Measurements from ENCODE around the gene AOX1. TPM values are rescaled to one million over a fixed set of nuclear protein-coding genes. Genes with fewer than 3 reads are reported as not detected.

AOX1 gene
- total RNA-seq, 1 experiment from 2014 or later: 3.5 TPM

- no peak overlapping the region for H2AFZ ChIP-seq (ENCODE audit: low read length)
- H3K27me3 Mint-ChIP-seq (ENCODE audit: low read depth): no peaks in the 10 kb centered on the region
- H2BK12ac ChIP-seq (ENCODE audit: insufficient read length, low read depth, low read length): no peak overlapping the region
- no peak overlapping the region for H3K56ac ChIP-seq (ENCODE audit: insufficient read length, low read depth, low read length)
- no peak overlapping the region for H3K4me3 Mint-ChIP-seq
- H3K9me3 Mint-ChIP-seq: no peaks in the 10 kb centered on the region
- H3K27me3 ChIP-seq (ENCODE audit: insufficient read depth, low read length): no peaks in the 10 kb centered on the region
- H3K4me1 ChIP-seq (ENCODE audit: insufficient read depth, low read length): no peaks in the 10 kb centered on the region
- H3K27ac ChIP-seq (ENCODE audit: insufficient read length, low read depth, low read length): no peak overlapping the region
- no peak overlapping the region for H4K8ac ChIP-seq (replicated peaks; ENCODE audit: insufficient read length, low read depth, low read length)
- H2BK15ac ChIP-seq (ENCODE audit: low read depth, low read length): no peak overlapping the region
- TF ChIP-seq CTCF (conservative IDR thresholded peaks at IDR 0.05): no peak
- H3K4me1 Mint-ChIP-seq: no peaks in the 10 kb centered on the region
- no peak overlapping the region for H3K27ac Mint-ChIP-seq
- H3T11ph ChIP-seq (ENCODE audit: low read length): no peak overlapping the region
- no peaks in the 10 kb centered on the region for H3K79me1 ChIP-seq (ENCODE audit: insufficient read depth, low read depth, low read length, poor library complexity, severe bottlenecking)
- H3K14ac ChIP-seq (ENCODE audit: insufficient read depth, low read length): no peak overlapping the region
- H3K9ac ChIP-seq (ENCODE audit: extremely low read depth, insufficient read length, low read length): no peak overlapping the region
- no peak overlapping the region for H3K4me2 ChIP-seq (ENCODE audit: insufficient read depth, insufficient read length, low read length)
- H4K5ac ChIP-seq (ENCODE audit: insufficient read length, low read depth, low read length): no peak overlapping the region
- no peaks in the 10 kb centered on the region for H3K79me2 ChIP-seq (ENCODE audit: insufficient read depth, low read length)
- H3K23ac ChIP-seq (ENCODE audit: insufficient read length, low read depth, low read length): no peak overlapping the region
- H3K18ac ChIP-seq (ENCODE audit: insufficient read length, low read depth, low read length): no peak overlapping the region
- H2BK120ac ChIP-seq (ENCODE audit: low read depth, low read length, poor library complexity, severe bottlenecking): no peak overlapping the region
- no peaks in the 10 kb centered on the region for H3K9me3 ChIP-seq (ENCODE audit: control insufficient read depth, low read depth, low read length)
- no peak overlapping the region for H2BK20ac ChIP-seq (ENCODE audit: low read depth, low read length, poor library complexity, severe bottlenecking)
- no peak overlapping the region for H3K4ac ChIP-seq (ENCODE audit: low read depth, low read length)
- no peak overlapping the region for H2BK5ac ChIP-seq (ENCODE audit: insufficient read length, low read length)
- H3K23me2 ChIP-seq (ENCODE audit: insufficient read length, low read depth, low read length, poor library complexity, severe bottlenecking): no peaks in the 10 kb centered on the region
- no peak overlapping the region for H2AK5ac ChIP-seq (ENCODE audit: insufficient read length, low read length)
- peaks cover 0 to 3% (median 0%) of the 10 kb centered on the region in 3 experiments; a peak in 1 of 7 replicates for H3K36me3 Mint-ChIP-seq (ENCODE audit: insufficient read depth in 1 of 3, low read depth in 3 of 3)
- no peak for DNase-seq
- WGBS (ENCODE audit: extremely low coverage, insufficient read length, low lambda C conversion rate): no CpG with 5 or more reads among the region's 7 CpGs
- H4K20me1 ChIP-seq (ENCODE audit: control insufficient read depth, insufficient read depth, insufficient read length): no peaks in the 10 kb centered on the region
- H4K91ac ChIP-seq (ENCODE audit: insufficient read length, low read depth, low read length): no peak overlapping the region
Observed at GRCh38 chr2:200600549-200601225, 14.9 kb downstream of the AOX1 start.

Data from H9 (cell line).